HK-2 (cell line): ENCODE data around the gene ALOX5.
"Not testable (repeated sequence)": the region's sequence is repeated elsewhere in the genome, so short reads cannot be mapped to it uniquely, and the experiment has no call there.

Source experiments
- DNase-seq: peaks from one replicate; pipeline ENCODE4 v3.0.0-alpha.2; 2018; ENCODE audit not compliant: unreplicated experiment

The ALOX5 gene

DNA sequence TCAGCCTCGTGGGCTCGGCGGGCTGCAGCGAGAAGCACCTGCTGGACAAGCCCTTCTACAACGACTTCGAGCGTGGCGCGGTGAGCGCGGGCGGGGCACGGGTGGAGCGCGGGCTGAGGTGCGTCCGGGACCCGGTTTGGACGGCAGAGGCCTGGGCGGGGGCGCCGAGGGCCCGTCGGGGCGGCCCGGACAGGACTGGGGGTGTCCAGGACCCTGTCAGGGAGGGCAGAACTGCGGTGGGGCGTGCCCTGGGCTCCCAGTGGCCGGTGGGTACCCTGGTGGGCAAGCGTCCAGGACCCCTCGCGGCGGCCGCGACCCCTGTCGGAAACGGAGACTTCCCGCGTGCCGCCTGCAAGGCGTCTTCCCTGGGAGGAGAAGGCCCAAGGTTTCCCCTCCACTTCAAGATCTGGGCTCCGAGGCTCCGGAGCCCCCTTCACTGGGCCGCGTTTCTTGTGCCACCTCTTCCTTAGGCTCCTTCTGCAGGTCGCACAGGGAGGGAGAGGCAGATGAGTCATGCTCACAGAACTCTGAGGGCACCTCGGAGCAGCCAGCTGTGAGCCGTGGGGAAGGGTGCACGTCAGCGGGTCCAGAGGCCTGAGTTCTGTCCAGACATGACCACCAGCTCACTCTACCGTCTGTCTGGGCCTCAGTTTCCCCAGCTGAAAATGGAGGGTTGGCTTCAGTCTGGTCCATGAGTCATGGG is 485 bp downstream of the ALOX5 start:
- DNase-seq: peak; percentile 48

DNA sequence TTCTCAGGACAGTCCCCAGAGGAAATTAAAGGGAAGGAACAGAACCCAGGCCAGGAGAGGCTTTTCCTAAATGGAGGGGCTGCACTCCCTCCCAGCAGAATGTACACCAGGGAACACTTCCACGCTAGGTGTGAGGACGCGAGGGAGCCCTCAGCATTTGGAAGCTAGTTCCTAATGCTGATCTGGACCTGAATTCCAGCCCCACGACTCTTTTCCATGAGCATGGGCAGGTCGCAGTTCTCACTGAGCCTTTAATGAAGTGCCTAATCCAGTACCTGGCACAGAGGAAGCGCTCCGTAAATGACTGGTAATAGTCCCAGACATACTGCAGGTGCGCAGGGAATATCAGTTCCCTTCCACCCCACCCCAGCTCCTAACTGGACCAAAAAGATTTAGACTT is 1.1 kb downstream of the ALOX5 start:
- no peak for DNase-seq

DNA sequence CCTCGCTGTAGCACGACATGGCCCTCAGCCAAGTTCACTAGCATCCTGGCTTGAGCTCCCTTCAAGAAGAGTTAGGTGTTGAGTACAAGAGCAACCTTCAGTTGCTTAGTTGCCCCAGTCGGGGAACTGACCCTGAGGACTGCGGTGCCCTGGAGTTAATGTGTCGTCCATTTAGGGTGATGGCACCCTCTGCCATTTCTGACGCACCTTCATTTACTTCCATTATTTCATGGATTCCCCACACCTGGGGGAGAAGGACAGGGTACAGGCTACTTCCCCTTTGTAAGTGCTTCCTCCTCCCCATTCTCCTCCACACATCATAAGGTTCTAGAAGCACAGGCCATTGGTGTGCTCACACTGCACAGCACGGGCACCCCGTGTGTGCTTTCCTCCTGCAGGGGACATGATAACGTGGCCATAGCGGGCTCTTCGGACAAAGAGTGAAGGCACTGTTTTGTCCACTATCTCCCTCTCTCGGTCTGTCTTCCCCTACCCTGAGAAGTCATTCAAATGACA is 1.8 kb downstream of the ALOX5 start:
- no peak for DNase-seq

DNA sequence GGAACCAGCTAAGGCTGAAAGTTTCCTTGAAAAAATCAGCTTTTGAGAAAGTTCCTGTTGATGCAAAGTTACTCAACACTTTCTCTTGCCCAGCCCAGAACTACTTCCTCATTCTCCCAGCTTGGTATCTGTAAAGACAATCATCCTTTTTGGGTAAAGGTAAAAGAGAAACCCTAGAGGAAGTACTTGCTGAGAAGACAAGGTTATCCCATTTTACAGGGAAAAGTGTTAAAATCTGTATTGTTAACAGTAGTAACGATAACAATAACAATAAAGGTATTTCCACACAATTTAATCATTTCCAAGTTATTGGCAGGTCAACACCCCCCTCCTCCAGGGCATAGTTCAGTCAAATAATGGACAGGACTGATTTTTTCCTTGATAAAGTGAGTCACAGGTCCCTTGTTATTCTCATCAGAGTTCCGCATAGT is 2.4 kb downstream of the ALOX5 start:
- DNase-seq: no peak

DNA sequence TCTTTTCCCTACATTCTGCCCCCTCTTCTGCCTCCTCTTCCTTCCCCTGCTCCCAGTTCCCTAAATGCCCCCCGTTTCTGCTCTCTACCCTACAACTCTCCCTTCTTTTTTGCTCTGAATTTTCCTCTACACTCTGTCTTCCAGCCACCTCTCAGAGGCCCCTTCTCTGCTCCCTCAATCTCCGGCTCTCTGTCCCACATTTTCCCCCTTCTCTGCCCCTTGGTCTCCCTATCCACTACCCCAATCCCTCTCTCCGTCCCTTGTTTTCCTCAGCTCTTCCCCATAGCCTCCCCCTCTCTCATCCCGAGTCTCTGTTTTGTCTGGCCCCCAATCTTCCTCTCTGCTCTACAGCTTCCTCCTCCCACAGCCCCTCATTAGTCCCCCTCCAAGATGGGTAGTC is 3.3 kb downstream of the ALOX5 start:
- no peak for DNase-seq

DNA sequence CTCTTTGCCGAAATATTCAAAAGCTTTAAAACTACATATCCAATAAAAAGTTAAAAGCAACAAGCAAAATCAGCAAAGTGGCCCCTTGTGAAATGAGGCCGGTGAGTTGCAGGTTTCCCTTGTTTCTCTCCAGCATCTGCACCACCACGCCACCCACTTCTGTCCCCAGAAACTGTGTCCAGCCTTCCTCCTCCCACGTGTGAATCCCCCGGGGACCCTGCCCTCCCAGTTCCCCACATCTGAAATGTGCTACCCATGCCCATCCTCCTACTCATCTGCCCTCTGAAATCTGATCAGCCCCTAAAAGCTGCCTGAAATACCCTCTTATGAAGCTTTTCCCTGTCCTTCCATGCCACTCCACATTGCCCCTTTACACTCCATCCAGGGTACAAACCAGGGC is 3.8 kb downstream of the ALOX5 start:
- DNase-seq: no peak

DNA sequence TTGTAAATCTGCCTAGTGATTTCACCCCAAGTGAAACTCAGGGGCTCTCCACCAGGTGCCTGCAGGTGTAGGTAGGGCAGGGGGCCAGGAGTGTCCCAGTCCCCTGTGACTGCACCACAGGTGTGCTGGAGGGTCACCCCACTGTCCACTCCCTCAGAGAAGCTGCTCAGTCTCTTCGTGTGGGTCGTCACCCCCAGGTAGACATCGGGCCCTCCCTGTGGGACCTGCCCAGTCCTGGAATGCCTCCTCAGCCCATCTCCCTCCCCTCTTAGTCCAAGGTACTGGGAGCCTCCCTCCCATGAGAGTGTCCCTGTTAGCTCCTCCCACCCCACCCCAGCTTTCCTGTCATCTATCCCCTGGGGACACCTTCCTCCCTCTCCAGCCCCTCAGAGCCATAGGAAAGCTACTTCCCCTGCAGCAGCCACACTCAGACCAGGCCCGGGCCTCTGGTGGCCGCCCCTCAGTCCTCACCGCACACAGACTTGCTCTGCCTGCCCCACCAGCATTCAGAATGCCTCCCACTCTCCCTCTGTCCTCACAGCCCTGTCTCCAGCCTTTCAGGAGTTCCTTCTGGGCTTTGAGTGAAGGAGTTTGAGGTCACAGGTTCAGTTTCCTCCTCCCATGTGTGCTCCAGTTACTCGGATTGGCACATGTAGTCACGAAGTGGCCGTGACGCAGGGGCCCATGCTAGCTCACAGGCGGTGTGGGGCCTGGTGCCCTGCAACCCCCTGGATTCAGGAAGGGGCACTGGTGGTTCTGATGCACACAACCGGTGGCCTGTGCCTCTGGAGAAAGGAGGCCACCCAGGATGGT is 5.1 kb downstream of the ALOX5 start:
- DNase-seq: no peak

DNA sequence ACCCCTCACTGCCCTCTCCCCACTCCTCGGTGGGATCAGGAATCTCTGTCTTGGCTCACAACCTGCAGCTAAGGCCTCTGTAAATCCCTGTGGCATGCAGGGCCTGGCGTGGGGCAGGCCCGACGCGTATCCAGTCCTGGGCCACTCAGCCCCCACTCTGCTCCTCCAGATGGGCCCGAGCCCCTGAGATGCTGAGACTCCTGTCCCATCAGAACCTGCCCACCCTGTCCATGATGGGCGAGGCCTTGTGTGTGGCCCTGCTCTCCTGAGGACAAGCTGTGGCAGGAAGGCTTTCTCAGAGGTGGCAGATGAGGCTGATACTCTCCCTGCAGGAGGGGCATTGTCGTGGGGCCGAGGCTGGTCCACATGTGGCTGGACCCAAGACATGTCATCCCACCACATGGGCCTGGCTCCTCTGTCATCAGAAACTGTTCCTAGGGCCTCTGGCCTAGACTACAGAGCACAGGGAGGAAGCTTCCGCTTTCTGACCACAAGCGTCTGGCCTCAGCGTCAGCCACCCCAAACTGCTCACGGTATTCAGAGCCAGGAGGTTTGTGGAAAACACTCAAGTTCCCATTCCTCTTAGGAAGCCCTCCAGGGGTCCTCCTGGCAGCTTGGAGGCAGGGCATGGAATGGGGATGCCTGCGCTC is 6.0 kb downstream of the ALOX5 start:
- no peak for DNase-seq

DNA sequence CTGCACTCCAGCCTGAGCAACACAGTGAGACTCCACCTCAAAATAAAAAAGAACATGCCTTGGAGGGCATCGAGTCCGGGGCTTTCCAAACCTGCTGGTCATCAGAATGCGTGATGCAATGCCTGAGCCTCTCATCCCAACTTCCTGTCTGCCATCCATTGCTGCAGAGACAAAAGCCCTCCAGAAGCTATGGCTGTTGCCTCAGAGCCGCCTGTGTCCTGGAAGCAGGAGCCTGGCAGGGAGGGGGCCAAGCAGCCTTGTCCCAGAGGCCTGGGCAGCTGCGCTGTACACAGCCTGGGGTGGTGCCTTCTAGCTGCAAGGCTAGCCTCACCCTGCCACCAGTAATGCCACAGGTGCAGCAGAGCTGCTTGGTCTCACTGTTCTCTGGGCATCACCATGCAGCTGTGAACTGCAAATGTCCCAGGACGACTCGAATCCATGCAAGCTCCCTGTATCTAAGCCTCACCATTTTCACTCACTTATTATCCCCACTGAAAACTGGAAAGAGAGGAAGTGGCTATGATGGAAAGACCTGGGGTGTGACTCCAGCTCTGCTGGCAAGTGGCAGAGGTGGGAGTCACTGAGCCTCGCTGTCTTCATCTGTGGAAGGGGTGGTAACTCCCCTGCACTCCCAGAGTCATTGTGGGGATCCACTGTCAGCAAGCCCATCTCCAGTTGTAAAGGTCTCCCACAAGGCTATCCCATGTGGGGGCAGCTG is 7.0 kb downstream of the ALOX5 start:
- DNase-seq: no peak

DNA sequence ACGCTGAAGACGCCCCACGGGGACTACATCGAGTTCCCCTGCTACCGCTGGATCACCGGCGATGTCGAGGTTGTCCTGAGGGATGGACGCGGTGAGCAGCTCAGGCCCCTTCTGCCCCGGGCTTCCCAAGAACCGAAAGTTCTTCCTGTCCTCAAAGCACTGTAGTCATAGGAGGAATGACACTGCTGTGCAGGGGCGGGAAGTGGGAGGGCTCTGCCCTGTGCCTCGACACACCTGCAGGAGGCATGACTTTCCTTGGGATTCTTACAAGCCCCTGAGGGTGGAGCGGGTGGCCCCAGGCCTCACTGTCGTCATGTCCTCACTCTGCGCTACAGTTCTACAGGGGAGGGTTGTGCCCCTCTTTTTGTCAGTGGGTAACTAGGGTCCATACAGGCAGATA is 8.6 kb downstream of the ALOX5 start:
- DNase-seq: no peak

DNA sequence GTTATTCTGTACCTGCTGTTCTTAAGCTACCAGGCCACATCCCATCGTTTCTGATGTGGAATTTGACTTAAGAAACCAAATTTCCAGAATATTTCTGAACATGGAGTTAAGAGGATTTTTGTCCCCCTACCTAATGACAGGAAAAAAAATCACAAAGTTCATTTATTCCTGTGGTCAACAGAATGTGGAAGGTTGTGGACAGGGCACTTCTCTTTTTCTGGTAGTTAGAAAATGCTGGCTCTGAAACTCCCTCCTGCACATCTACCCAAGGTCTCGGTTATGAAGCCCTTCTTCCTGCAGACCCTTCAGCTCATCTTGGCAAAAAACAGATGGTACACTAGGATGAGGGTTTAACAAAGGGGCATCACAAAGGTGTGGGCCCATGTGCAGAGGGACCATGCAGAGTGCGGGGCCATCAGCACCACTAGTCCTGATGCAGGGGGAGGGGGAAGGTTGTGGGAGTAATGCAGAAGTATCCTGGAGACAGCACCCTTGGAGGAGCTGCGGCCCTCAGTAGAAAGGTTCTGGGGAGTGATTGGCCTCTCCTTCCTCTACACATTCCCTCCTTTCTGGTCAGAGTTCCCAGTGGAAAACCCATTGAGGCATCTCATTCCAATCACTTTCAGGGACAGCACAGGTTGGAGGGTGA is 9.8 kb downstream of the ALOX5 start:
- DNase-seq: no peak

DNA sequence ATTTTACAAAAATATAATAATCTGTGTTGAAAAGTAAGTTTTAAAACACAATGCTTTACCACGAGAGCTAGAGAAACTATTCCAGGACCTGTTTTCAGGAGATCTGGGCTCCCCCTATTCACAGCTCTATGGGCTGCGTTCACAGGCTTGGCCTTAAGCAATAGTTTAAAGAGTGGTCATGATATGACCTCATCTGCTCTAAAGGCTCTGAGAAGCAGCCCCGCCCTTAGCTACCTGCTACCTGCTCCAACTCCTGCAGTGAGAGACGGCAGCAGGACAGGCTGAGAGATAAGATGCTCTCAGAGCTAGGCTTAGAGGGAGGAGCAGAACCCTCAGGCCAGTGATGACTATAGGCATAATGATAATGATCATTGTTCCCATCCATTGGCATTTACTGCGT is 12.6 kb downstream of the ALOX5 start:
- no peak for DNase-seq

DNA sequence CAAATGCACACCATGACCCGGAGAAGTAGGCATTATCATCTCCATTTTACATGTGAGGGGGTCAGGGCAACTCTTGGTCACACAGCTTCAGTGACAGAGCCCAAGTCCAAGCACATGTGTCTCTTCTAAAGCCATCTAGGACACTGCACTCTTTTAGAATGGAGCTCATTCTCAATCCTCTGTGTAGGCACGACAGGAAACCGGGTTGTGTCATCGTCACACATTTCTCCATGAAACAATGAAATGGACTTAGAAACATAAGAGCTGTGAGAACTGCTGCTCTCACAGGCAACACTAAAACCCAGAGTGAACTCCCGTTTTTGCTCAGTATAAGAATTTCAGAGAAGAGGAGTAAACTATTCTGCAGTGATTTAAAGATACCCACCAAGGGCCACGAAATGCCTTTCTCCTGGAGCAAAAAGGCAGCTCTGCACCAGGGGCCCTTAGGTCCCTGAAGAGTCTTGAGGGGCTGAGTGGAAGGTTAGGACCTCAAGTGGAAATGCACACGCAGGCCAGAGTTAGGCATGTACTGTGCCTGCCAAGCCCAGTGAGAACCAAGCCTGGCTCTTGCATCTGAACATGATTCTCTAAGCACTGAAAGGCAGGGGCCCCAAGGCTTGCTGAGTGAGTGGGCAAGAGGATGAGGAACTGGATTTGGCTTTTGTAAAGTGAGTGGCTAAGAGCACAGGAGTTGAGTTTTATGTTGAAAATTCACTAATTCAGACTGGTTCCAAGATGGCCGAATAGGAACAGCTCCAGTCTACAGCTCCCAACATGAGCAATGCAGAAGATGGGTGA is 13.3 kb downstream of the ALOX5 start:
- no peak for DNase-seq

DNA sequence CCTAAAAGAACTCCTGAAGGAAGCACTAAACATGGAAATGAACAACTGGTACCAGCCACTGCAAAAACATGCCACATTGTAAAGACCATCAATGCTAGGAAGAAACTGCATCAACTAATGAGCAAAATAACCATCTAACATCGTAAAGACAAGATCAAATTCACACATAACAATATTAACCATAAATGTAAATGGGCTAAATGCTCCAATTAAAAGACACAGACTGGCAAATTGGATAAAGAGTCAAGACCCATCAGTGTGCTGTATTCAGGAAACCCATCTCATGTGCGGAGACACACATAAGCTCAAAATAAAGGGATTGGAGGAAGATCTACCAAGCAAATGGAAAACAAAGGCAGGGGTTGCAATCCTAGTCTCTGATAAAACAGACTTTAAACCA is 15.7 kb downstream of the ALOX5 start:
- DNase-seq: not testable (repeated sequence)

DNA sequence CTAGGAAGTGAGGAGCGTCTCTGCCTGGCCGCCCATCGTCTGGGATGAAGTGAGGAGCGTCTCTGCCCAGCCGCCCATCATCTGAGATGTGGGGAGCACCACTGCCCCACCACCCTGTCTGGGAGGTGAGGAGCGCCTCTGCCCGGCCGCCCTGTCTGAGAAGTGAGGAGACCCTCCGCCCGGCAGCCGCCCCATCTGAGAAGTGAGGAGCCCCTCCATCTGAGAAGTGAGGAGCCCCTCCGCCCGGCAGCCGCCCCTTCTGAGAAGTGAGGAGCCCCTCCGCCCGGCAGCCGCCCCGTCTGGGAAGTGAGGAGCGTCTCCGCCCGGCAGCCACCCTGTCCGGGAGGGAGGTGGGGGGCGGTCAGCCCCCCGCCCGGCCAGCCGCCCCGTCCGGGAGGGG is 17.6 kb downstream of the ALOX5 start:
- DNase-seq: not testable (repeated sequence)

DNA sequence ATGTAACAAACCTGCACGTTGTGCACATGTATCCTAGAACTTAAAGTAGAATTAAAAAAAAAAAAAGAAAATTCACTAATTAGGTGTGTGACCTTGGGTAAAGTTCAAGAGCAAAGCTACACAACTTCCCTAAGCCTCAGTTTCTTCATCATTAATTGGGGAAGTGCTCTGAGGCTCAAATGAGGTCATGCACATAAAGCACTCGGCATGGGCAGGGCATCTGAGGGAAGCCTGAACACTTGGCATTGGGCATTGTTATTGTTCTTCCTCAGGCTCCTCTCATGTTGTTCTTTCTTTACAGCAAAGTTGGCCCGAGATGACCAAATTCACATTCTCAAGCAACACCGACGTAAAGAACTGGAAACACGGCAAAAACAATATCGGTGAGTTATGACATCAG is 21.5 kb downstream of the ALOX5 start:
- no peak for DNase-seq

DNA sequence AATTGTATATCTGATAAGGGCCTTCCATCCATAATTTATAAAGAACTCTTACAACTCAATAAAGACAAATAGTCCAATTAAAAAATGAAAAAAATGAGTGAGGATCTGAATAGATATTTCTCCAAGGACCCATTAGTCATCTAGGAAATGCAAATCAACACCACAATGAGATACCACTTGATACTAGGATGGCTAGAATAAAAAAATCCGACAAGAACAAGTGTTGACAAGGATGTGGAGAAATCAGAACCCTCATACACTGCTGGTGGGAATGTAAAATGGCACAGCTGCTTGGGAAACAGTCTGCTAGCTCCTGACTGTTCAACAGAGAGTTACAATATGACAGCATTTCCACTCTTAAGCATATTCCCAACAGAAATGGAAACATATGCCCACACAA is 24.6 kb downstream of the ALOX5 start:
- no peak for DNase-seq

DNA sequence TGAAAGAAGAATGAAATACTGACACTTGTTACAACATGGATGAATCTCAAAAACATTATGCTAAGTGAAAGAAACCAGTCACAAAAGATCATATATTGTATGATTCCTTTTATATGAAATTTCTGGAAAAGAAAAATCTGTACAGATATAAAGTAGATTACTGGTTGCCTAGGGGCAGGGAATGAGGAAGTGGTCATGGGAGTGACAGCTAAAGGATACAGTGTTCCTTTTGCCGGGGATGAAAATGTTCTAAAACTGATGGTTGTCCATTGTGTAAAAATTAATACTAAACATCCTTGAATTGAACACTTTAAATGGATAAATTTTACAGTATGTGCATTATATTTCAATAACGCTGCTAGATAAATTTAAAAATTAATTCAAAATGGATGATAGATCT is 25.1 kb downstream of the ALOX5 start:
- no peak for DNase-seq

DNA sequence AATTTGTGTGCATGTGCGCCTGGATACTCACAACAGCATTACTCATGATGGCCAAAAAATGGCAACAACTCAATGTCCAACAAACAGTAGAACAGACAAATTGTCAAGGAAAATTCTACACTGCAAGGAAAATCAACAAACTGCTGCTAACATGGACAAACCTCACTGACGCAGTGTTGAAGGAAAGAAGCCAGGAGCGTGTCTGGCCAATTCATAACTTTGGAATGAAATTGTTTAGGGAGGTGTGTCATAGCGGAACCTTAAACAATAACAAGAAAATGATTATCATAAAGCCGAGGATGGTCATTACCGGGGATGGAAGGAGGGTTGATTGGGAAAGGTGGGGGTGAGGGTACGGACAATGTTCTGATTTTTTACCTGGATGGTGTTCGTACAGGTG is 29.1 kb downstream of the ALOX5 start:
- no peak for DNase-seq

DNA sequence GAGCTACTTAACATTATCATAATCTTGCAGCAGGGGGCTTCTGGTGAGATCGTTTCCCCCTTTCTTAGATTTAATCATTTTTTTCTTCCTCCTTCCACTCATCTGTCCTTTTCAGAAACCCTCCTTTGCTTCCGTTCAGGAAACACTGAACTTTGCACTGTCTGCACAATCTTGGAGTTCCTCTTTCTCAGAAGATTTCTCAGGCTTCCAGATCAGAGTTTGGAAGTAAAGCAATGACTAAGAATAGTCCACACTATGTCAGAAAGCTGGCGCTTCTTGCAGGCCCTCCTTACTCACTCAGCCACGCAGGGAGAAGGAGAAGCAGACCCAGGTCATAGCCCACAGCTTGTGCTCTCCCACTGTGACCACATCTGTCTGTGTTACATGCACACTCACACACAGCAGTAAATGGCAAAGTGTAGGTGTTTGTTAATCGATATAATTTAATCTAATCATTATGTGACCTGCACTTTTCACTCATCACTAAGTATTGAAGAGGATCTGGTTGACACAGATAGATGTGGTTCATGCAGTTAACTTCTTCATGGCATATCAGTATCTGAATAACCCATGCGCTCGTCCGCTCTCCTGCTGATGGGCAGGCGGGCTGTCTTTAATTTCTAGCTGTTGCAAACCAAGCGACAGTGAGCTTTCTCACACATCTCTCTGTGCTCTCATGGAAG is 30.2 kb downstream of the ALOX5 start:
- no peak for DNase-seq
